Activated CD4-positive, alpha-beta T cell treated with anti-CD3 and anti-CD28 coated beads, Interleukin-2, Interleukin-6, amounts not matched to agents 100 ng/mL and 50 ng/mL, durations not matched to agents 16 hours and 8 hours (primary cell): ENCODE data around the gene SERPINE2.

Experiments
- DNase-seq: peaks from one replicate; pipeline ENCODE4 v3.0.0-alpha.2; 2020

Gene SERPINE2

GRCh38 chr2:223970343-223971128, 68.5 kb downstream of the SERPINE2 start:
- peak; percentile 71 for DNase-seq

- DNase-seq, result no peak
Observed at GRCh38 chr2:223969856-223970255, 69.2 kb downstream of the SERPINE2 start.

GRCh38 chr2:223969315-223969714, 69.8 kb downstream of the SERPINE2 start:
- DNase-seq, result no peak

GRCh38 chr2:223967981-223968380, 71.1 kb downstream of the SERPINE2 start:
- DNase-seq, result no peak

GRCh38 chr2:223959688-223960087, 79.4 kb downstream of the SERPINE2 start:
- no peak for DNase-seq

- peak; percentile 97 for DNase-seq
Observed at GRCh38 chr2:223957092-223957851, 81.8 kb downstream of the SERPINE2 start, which contains the start of gene MRPL44. TSS of gene MRPL44 (plus strand) at chr2:223957463. CDS start at chr2:223957473, 10 bp downstream.

GRCh38 chr2:223956300-223956699, 82.8 kb downstream of the SERPINE2 start:
- DNase-seq, result peak; percentile 52

- DNase-seq, result no peak
Observed at GRCh38 chr2:223954401-223954800, 84.7 kb downstream of the SERPINE2 start.

GRCh38 chr2:223952280-223952968, 86.7 kb downstream of the SERPINE2 start:
- no peak for DNase-seq

- no peak for DNase-seq
Observed at GRCh38 chr2:223950448-223951347, 88.4 kb downstream of the SERPINE2 start.

- DNase-seq, result no peak
Observed at GRCh38 chr2:223949241-223949840, 89.7 kb downstream of the SERPINE2 start.

GRCh38 chr2:223947711-223948205, 91.3 kb downstream of the SERPINE2 start:
- no peak for DNase-seq

- DNase-seq, result no peak
Observed at GRCh38 chr2:223945755-223946154, 93.3 kb downstream of the SERPINE2 start.

- peak; percentile 91 for DNase-seq
Observed at GRCh38 chr2:223944703-223945531, 94.2 kb downstream of the SERPINE2 start, which contains the start of gene WDFY1. TSS of gene WDFY1 (minus strand) at chr2:223945335. CDS start at chr2:223945284, 51 bp downstream.

- peak; percentile 54 for DNase-seq
Observed at GRCh38 chr2:223944166-223944702, 94.9 kb downstream of the SERPINE2 start.

- DNase-seq, result no peak
Observed at GRCh38 chr2:223943561-223944008, 95.5 kb downstream of the SERPINE2 start.

- DNase-seq, result no peak
Observed at GRCh38 chr2:223943135-223943534, 96.0 kb downstream of the SERPINE2 start.

GRCh38 chr2:223941579-223942277, 97.4 kb downstream of the SERPINE2 start:
- peak; percentile 94 for DNase-seq

- peak; percentile 45 for DNase-seq
Observed at GRCh38 chr2:223939438-223939837, 99.6 kb downstream of the SERPINE2 start.

- DNase-seq, result no peak
Observed at GRCh38 chr2:223937535-223937934, 101.6 kb downstream of the SERPINE2 start.
